Measurements from ENCODE around the gene ARAP2. TPM values are rescaled to one million over a fixed set of nuclear protein-coding genes. Genes with fewer than 3 reads are reported as not detected.

Gene ARAP2
- total and polyA plus RNA-seq, 9 of the 15 experiments (the other 6 are each of a cell fraction or from before 2014, with no cell fraction given) = 0.03 to 0.35 (median 0.11) TPM; not detected in 4

DNA sequence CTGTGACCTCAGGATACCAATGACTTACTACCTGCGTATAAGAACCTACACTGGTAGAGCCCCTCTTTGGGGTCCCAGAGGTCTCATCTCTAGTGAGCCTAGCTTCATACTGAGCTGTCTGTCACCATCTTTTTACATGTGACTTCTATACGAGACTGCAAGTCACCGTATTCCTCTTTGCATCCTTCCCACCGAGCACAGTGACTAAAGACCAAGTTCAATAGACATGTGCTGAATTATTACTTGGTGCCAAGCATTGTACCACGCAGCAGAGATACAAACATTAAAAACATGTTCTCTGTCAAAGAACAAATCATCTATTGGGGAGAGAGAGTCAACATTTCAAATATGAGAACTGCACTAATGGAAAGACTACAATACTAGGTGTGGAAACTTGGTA lies 16.4 kb downstream of the ARAP2 start:
- H3K9me3 ChIP-seq (replicated peaks; ENCODE audit: control insufficient read depth, insufficient read depth, low read depth, low read length) = no peaks in the 10 kb centered on the region
- H3K9ac ChIP-seq (ENCODE audit: insufficient read depth in 1 of 2, low read depth in 2 of 2, low read length in 2 of 2) = no peak overlapping the region
- H2AFZ ChIP-seq (ENCODE audit: low read depth, low read length) = no peak overlapping the region
- no TSS peak for BruUV-seq (replicated peaks)
- ChIA-PET CTCF (ENCODE audit: low intra/inter-chr PET ratio) (no interaction called here), POLR2A (no interaction called here)
- ATAC-seq = no peak
- TF ChIP-seq CBX1 (IDR thresholded peaks at IDR 0.05; ENCODE audit: low read depth) (no peak), ZNF347 (CRISPR knock-in tag; IDR thresholded peaks at IDR 0.05; ENCODE audit: low read depth) (no peak), TFE3 (CRISPR knock-in tag; IDR thresholded peaks at IDR 0.05) (no peak), NFE2L1 (tag; IDR thresholded peaks at IDR 0.05; ENCODE audit: borderline replicate concordance, low read depth) (no peak), EP300 (IDR thresholded peaks at IDR 0.05; ENCODE audit: low read length) (no peak), KLF13 (tag; IDR thresholded peaks at IDR 0.05; ENCODE audit: borderline replicate concordance, low read depth) (no peak), TCF7 (IDR thresholded peaks at IDR 0.05; ENCODE audit: borderline replicate concordance) (no peak)
- H3K27ac ChIP-seq (ENCODE audit: extremely low read depth, low read depth, low read length) = no peak overlapping the region
- H3K79me2 ChIP-seq (ENCODE audit: control insufficient read depth, insufficient read depth, low read length) = no peaks in the 10 kb centered on the region
- in situ Hi-C loops (cut with MboI) (no loop called here), intact Hi-C loops (cut with micrococcal nuclease) (no loop called here)
- no peaks in the 10 kb centered on the region for H3K36me3 ChIP-seq (ENCODE audit: control insufficient read depth, insufficient read depth, low read length)
- H3K4me3 ChIP-seq = no peak overlapping the region
- no peak for FAIRE-seq
- H3K27me3 ChIP-seq (ENCODE audit: control insufficient read depth in 2 of 2, insufficient read depth in 2 of 2, low read length in 2 of 2) = no peaks in the 10 kb centered on the region
- H3K9me1 ChIP-seq (ENCODE audit: control insufficient read depth, insufficient read depth, low read length) = no peaks in the 10 kb centered on the region
- H4K20me1 ChIP-seq (replicated peaks; ENCODE audit: control insufficient read depth, insufficient read depth, low read length) = no peaks in the 10 kb centered on the region
- H3K4me2 ChIP-seq (ENCODE audit: insufficient read depth, low read length) = no peak overlapping the region
- DNase-seq (ENCODE audit: extremely low read depth in 1 of 4, low spot score in 3 of 4) = no peak
- H3K4me1 ChIP-seq (replicated peaks in 1 of 2; ENCODE audit: control insufficient read depth in 2 of 2, insufficient read depth in 2 of 2, low read length in 2 of 2) = no peaks in the 10 kb centered on the region
- WGBS (ENCODE audit: insufficient coverage, low coverage, missing lambda C conversion rate) = 1% methylated on average over 5 of the region's 5 CpGs
